K562 (cell line): Measurements from ENCODE around the gene CERS1.

Experiments used
- EGR1 ChIP-seq: fragments of 450-650 bp; conservative IDR thresholded peaks from 2 replicates; pipeline ENCODE4 v1.6.1; 2017; ENCODE audit warnings: mild to moderate bottlenecking
- EP300 ChIP-seq: IDR thresholded peaks from 2 replicates; pipeline ENCODE4 v1.6.1; 2012; ENCODE audit warnings: low read length, improper control_type of control experiment
- GATA2 ChIP-seq: sonication (generic); formaldehyde crosslinking; IDR thresholded peaks from 2 replicates; pipeline ENCODE4 v1.4.0; 2020; ENCODE audit warnings: mild to moderate bottlenecking, missing genetic modification reagents
- HCFC1 ChIP-seq: IDR thresholded peaks from 2 replicates; pipeline ENCODE4 v1.6.1; 2012; ENCODE audit warnings: low read depth, low read length, improper control_type of control experiment
- JUND ChIP-seq, 2 experiments: IDR thresholded peaks; 2 replicates in 1 of 2; 3 replicates in 1 of 2; pipeline ENCODE4 v1.6.1; 2011; ENCODE audit warnings: borderline replicate concordance in 2 of 2, low read depth in 2 of 2, low read length in 2 of 2, improper control_type of control experiment in 1 of 2, missing biosample characterization in 1 of 2, missing genetic modification characterization in 1 of 2, missing genetic modification reagents in 1 of 2
- SIX5 ChIP-seq, 2 experiments: IDR thresholded peaks; 2 replicates each; pipeline ENCODE4 v1.6.1; 2011; ENCODE audit warnings: low read length in 2 of 2, borderline replicate concordance in 1 of 2, low read depth in 1 of 2, mild to moderate bottlenecking in 1 of 2, moderate library complexity in 1 of 2; ENCODE audit not compliant: insufficient read depth in 1 of 2
- ZNF696 ChIP-seq: fragments of 250-450 bp; sonication (Bioruptor Pico); conservative IDR thresholded peaks from 2 replicates; pipeline ENCODE4 v1.4.0; 2020; ENCODE audit warnings: mild to moderate bottlenecking, moderate library complexity
- TF ChIP-seq, protein P1 (sequence below), 2 experiments: fragments of 450-650 bp; conservative IDR thresholded peaks; 2 replicates each; pipeline ENCODE4 v1.6.1; 2017; ENCODE audit warnings: mild to moderate bottlenecking in 2 of 2, moderate library complexity in 2 of 2

DNA sequence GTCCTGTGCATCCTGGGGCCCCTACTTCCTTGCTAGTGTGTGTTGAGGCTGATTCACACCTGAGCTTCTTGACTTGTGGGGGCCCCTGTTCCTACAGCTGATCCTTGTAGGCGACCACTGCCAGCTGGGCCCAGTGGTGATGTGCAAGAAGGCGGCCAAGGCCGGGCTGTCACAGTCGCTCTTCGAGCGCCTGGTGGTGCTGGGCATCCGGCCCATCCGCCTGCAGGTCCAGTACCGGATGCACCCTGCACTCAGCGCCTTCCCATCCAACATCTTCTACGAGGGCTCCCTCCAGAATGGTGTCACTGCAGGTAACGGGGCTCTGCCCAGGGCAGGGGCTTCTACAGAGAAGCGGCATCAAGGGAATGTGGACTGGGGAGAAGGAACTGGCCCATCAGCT lies 38.7 kb downstream of the CERS1 start:
- TF ChIP-seq HCFC1, result no peak
- no peak for TF ChIP-seq SIX5 (IDR thresholded peaks at IDR 0.05; ENCODE audit: borderline replicate concordance in 1 of 2, insufficient read depth in 1 of 2, low read depth in 1 of 2, low read length in 2 of 2)
- TF ChIP-seq GATA2, result no peak
- no peak for TF ChIP-seq EGR1
- no peak for TF ChIP-seq ZNF696 (CRISPR knock-in tag)
- TF ChIP-seq, protein P1, sequence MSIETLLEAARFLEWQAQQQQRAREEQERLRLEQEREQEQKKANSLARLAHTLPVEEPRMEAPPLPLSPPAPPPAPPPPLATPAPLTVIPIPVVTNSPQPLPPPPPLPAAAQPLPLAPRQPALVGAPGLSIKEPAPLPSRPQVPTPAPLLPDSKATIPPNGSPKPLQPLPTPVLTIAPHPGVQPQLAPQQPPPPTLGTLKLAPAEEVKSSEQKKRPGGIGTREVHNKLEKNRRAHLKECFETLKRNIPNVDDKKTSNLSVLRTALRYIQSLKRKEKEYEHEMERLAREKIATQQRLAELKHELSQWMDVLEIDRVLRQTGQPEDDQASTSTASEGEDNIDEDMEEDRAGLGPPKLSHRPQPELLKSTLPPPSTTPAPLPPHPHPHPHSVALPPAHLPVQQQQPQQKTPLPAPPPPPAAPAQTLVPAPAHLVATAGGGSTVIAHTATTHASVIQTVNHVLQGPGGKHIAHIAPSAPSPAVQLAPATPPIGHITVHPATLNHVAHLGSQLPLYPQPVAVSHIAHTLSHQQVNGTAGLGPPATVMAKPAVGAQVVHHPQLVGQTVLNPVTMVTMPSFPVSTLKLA (conservative IDR thresholded peaks at IDR 0.05), result no peak
- TF ChIP-seq EP300, result no peak
- TF ChIP-seq JUND (IDR thresholded peaks at IDR 0.05; ENCODE audit: borderline replicate concordance, low read depth, low read length), result no peak
- no peak for TF ChIP-seq JUND (tag; IDR thresholded peaks at IDR 0.05; ENCODE audit: borderline replicate concordance, low read depth, low read length)
